H9 (cell line): ENCODE measurements around the gene TTC29. TPM values are rescaled to one million over a fixed set of nuclear protein-coding genes. Genes with fewer than 3 reads are reported as not detected.
A peak's percentile ranks its signal among the peaks of the same experiment; 100 is the strongest.

ENCODE experiments used
- DNase-seq: peaks from one replicate; pipeline ENCODE4 v3.0.0-alpha.2; 2017
- H2AFZ ChIP-seq: one replicate; pipeline ENCODE4 v1.6.1; 2013; ENCODE audit warnings: mild to moderate bottlenecking, low read length, control low read depth, moderate library complexity
- H2AK5ac ChIP-seq: 2 replicates; pipeline ENCODE4 v1.6.1; 2013; ENCODE audit warnings: low read length, control low read depth, mixed read lengths; ENCODE audit not compliant: insufficient read length
- H2BK120ac ChIP-seq: one replicate; pipeline ENCODE4 v1.6.1; 2013; ENCODE audit warnings: low read depth, mild to moderate bottlenecking, low read length, control low read depth, inconsistent platforms; ENCODE audit not compliant: poor library complexity, severe bottlenecking
- H2BK12ac ChIP-seq: 2 replicates; pipeline ENCODE4 v1.6.1; 2013; ENCODE audit warnings: low read length, control low read depth, mixed read lengths, low read depth; ENCODE audit not compliant: insufficient read length
- H2BK15ac ChIP-seq: 2 replicates; pipeline ENCODE4 v1.6.1; 2013; ENCODE audit warnings: low read depth, low read length, control low read depth
- H2BK20ac ChIP-seq: one replicate; pipeline ENCODE4 v1.6.1; 2013; ENCODE audit warnings: low read depth, mild to moderate bottlenecking, low read length, control low read depth, inconsistent platforms; ENCODE audit not compliant: poor library complexity, severe bottlenecking
- H2BK5ac ChIP-seq: 2 replicates; pipeline ENCODE4 v1.6.1; 2013; ENCODE audit warnings: low read length, control low read depth, mixed read lengths; ENCODE audit not compliant: insufficient read length
- H3K14ac ChIP-seq: 2 replicates; pipeline ENCODE4 v1.6.1; 2013; ENCODE audit warnings: low read length, control low read depth; ENCODE audit not compliant: insufficient read depth
- H3K18ac ChIP-seq: 2 replicates; pipeline ENCODE4 v1.6.1; 2013; ENCODE audit warnings: low read depth, mild to moderate bottlenecking, mixed read lengths, low read length, control low read depth; ENCODE audit not compliant: insufficient read length
- H3K23ac ChIP-seq: 2 replicates; pipeline ENCODE4 v1.6.1; 2013; ENCODE audit warnings: low read length, control low read depth, mixed read lengths, low read depth; ENCODE audit not compliant: insufficient read length
- H3K23me2 ChIP-seq: 2 replicates; pipeline ENCODE4 v1.6.1; 2013; ENCODE audit warnings: low read depth, mild to moderate bottlenecking, mixed read lengths, low read length, control low read depth; ENCODE audit not compliant: insufficient read length, poor library complexity, severe bottlenecking
- H3K27ac ChIP-seq: 2 replicates; pipeline ENCODE4 v1.5.1; 2013; ENCODE audit warnings: low read length, control low read depth, mixed read lengths, low read depth; ENCODE audit not compliant: insufficient read length
- H3K27me3 ChIP-seq: 2 replicates; pipeline ENCODE4 v1.6.1; 2013; ENCODE audit warnings: low read length, control low read depth, inconsistent platforms; ENCODE audit not compliant: insufficient read depth
- H3K4ac ChIP-seq: 2 replicates; pipeline ENCODE4 v1.6.1; 2013; ENCODE audit warnings: low read depth, mild to moderate bottlenecking, control low read depth, inconsistent platforms, low read length, moderate library complexity
- H3K4me1 ChIP-seq: 2 replicates; pipeline ENCODE4 v1.6.1; 2013; ENCODE audit warnings: low read length, control low read depth, inconsistent platforms; ENCODE audit not compliant: insufficient read depth
- H3K4me2 ChIP-seq: 2 replicates; pipeline ENCODE4 v1.6.1; 2013; ENCODE audit warnings: low read length, control low read depth, mixed read lengths; ENCODE audit not compliant: insufficient read length, insufficient read depth
- H3K56ac ChIP-seq: 2 replicates; pipeline ENCODE4 v1.6.1; 2013; ENCODE audit warnings: low read depth, mild to moderate bottlenecking, mixed read lengths, low read length, control low read depth; ENCODE audit not compliant: insufficient read length
- H3K79me1 ChIP-seq: 2 replicates; pipeline ENCODE4 v1.6.1; 2013; ENCODE audit warnings: low read depth, mild to moderate bottlenecking, moderate library complexity, low read length, control low read depth, inconsistent platforms; ENCODE audit not compliant: insufficient read depth, poor library complexity, severe bottlenecking
- H3K79me2 ChIP-seq: 2 replicates; pipeline ENCODE4 v1.6.1; 2013; ENCODE audit warnings: low read length, control low read depth, inconsistent platforms; ENCODE audit not compliant: insufficient read depth
- H3K9ac ChIP-seq: 2 replicates; pipeline ENCODE4 v1.6.1; 2013; ENCODE audit warnings: low read length, control low read depth, mixed read lengths; ENCODE audit not compliant: insufficient read length; ENCODE audit errors: extremely low read depth
- H3K9me3 ChIP-seq: one replicate; pipeline ENCODE4 v1.6.1; 2013; ENCODE audit warnings: low read depth, low read length, inconsistent platforms; ENCODE audit not compliant: control insufficient read depth
- H3T11ph ChIP-seq: one replicate; pipeline ENCODE4 v1.6.1; 2013; ENCODE audit warnings: mild to moderate bottlenecking, low read length, control low read depth, inconsistent platforms
- H4K20me1 ChIP-seq: one replicate; pipeline ENCODE4 v1.6.1; 2013; ENCODE audit not compliant: control insufficient read depth, insufficient read length, insufficient read depth
- H4K5ac ChIP-seq: 2 replicates; pipeline ENCODE4 v1.6.1; 2013; ENCODE audit warnings: low read depth, mild to moderate bottlenecking, mixed read lengths, low read length, control low read depth; ENCODE audit not compliant: insufficient read length
- H4K8ac ChIP-seq: replicated peaks from 2 replicates; pipeline ENCODE4 v1.6.1; 2013; ENCODE audit warnings: low read length, control low read depth, mixed read lengths, low read depth; ENCODE audit not compliant: insufficient read length
- H4K91ac ChIP-seq: 2 replicates; pipeline ENCODE4 v1.6.1; 2013; ENCODE audit warnings: low read depth, mild to moderate bottlenecking, moderate library complexity, mixed read lengths, low read length, control low read depth; ENCODE audit not compliant: insufficient read length
- H3K27ac Mint-ChIP-seq, 3 experiments: 2 replicates in 2 of 3; 3 replicates in 1 of 3; pipeline ENCODE4 v1.8.0; 2020 to 2021; ENCODE audit warnings: mixed read lengths in 3 of 3, mild to moderate bottlenecking in 1 of 3, moderate library complexity in 1 of 3
- H3K27me3 Mint-ChIP-seq: 2 replicates; pipeline ENCODE4 v1.8.0; 2021; ENCODE audit warnings: low read depth, mild to moderate bottlenecking, moderate library complexity, mixed read lengths
- H3K36me3 Mint-ChIP-seq, 3 experiments: 2 replicates in 2 of 3; 3 replicates in 1 of 3; pipeline ENCODE4 v1.8.0; 2020 to 2021; ENCODE audit warnings: low read depth in 3 of 3, mixed read lengths in 3 of 3; ENCODE audit not compliant: insufficient read depth in 1 of 3
- H3K4me1 Mint-ChIP-seq, 2 experiments: 2 replicates each; pipeline ENCODE4 v1.8.0; 2020; ENCODE audit warnings: mixed read lengths in 2 of 2
- H3K4me3 Mint-ChIP-seq, 2 experiments: 2 replicates in 1 of 2; 3 replicates in 1 of 2; pipeline ENCODE4 v1.8.0; 2020 to 2021; ENCODE audit warnings: mild to moderate bottlenecking in 2 of 2, mixed read lengths in 2 of 2, moderate library complexity in 1 of 2
- H3K9me3 Mint-ChIP-seq, 2 experiments: 2 replicates in 1 of 2; 3 replicates in 1 of 2; pipeline ENCODE4 v1.8.0; 2020; ENCODE audit warnings: mild to moderate bottlenecking in 2 of 2, mixed read lengths in 2 of 2, moderate library complexity in 1 of 2
- WGBS: extraction: QIAGEN DNeasy Blood & Tissue Kit; methylation state at CpG from one replicate; pipeline ENCODE4 v1.1.7; 2013; ENCODE audit warnings: missing lambda C conversion rate, low lambda C conversion rate, mixed read lengths; ENCODE audit not compliant: insufficient read length; ENCODE audit errors: extremely low coverage; 5-methylcytosine and 5-hydroxymethylcytosine counted together
- total RNA-seq: library from RNA; stranded (reverse); gene quantifications from 2 replicates; pipeline ENCODE4 v1.2.1, GENCODE V29; 2021
- TF ChIP-seq, protein P1 (sequence below): fragments of 200-600 bp; sonication (generic); conservative IDR thresholded peaks from 3 replicates; pipeline ENCODE4 v1.8.0; 2021; ENCODE audit warnings: antibody characterized with exemption, mild to moderate bottlenecking

Gene TTC29
- total RNA-seq, 1 experiment from 2014 or later = not detected

DNA sequence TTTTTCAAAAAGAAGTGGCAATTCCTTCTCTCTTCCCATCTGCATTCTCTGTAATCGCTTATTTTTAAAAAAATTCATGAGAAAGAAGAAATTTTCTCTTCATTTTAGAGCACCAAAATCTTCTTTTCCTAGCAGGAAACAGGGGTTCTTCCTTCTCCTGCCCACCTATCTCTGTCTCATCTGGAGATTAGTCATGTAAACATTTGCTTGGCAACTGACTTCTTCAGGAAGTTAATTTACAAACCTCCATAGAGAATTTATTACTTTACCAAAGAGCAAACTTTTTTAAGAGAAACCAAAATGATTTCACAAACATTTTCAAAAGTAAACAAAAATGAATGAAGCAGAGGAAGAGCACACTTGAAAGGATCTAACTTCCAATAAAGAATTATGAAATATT is 13.5 kb downstream of the TTC29 start:
- Histone ChIP-seq H2BK12ac (no peak overlapping the region), H3K14ac (no peak overlapping the region), H3K4me1 (no peaks in the 10 kb centered on the region), H3K9ac (no peak overlapping the region), H3T11ph (no peak overlapping the region), H2BK15ac (no peak overlapping the region), H3K56ac (no peak overlapping the region), H3K27ac (no peak overlapping the region), H3K18ac (no peak overlapping the region), H4K20me1 (no peaks in the 10 kb centered on the region), H3K23ac (no peak overlapping the region), H3K23me2 (no peaks in the 10 kb centered on the region), H4K8ac (no peak overlapping the region), H2BK120ac (no peak overlapping the region), H4K91ac (no peak overlapping the region), H3K9me3 (no peaks in the 10 kb centered on the region), H3K79me2 (no peaks in the 10 kb centered on the region), H3K27me3 (no peaks in the 10 kb centered on the region), H2AFZ (no peak overlapping the region), H2BK5ac (no peak overlapping the region), H3K79me1 (no peaks in the 10 kb centered on the region), H3K4me2 (no peak overlapping the region), H3K4ac (no peak overlapping the region), H2BK20ac (no peak overlapping the region), H4K5ac (no peak overlapping the region), H2AK5ac (no peak overlapping the region)
- peaks cover 6 to 9% of the 10 kb centered on the region in 2 experiments for H3K4me1 Mint-ChIP-seq
- DNase-seq = no peak
- H3K4me3 Mint-ChIP-seq = no peak overlapping the region
- H3K27ac Mint-ChIP-seq = peak overlapping the region in 2 of 3 experiments; percentile 6 to 54; a peak in 1 of 7 replicates
- no peaks in the 10 kb centered on the region for H3K36me3 Mint-ChIP-seq
- TF ChIP-seq, protein P1, sequence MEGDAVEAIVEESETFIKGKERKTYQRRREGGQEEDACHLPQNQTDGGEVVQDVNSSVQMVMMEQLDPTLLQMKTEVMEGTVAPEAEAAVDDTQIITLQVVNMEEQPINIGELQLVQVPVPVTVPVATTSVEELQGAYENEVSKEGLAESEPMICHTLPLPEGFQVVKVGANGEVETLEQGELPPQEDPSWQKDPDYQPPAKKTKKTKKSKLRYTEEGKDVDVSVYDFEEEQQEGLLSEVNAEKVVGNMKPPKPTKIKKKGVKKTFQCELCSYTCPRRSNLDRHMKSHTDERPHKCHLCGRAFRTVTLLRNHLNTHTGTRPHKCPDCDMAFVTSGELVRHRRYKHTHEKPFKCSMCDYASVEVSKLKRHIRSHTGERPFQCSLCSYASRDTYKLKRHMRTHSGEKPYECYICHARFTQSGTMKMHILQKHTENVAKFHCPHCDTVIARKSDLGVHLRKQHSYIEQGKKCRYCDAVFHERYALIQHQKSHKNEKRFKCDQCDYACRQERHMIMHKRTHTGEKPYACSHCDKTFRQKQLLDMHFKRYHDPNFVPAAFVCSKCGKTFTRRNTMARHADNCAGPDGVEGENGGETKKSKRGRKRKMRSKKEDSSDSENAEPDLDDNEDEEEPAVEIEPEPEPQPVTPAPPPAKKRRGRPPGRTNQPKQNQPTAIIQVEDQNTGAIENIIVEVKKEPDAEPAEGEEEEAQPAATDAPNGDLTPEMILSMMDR = no peak
- no CpG with 5 or more reads among the region's 1 CpG for WGBS
- no peaks in the 10 kb centered on the region; the same call in 1 of the 2 replicates for H3K27me3 Mint-ChIP-seq
- no peaks in the 10 kb centered on the region; a peak in 1 of 5 replicates for H3K9me3 Mint-ChIP-seq
